Fibroblast of lung (primary cell): ENCODE results near the gene HES1. TPM values are rescaled to one million over a fixed set of nuclear protein-coding genes. Genes with fewer than 3 reads are reported as not detected.

Source experiments
- DNase-seq, 2 donors: peaks; one replicate each; pipeline versions ENCODE4 v3.0.0 to v3.0.0-alpha.2; 2010; ENCODE audit warnings: low read depth in 2 of 2
- H2AFZ ChIP-seq: 2 replicates; pipeline ENCODE4 v1.5.1; 2012; ENCODE audit warnings: low read length, control low read depth, inconsistent platforms
- H3K27ac ChIP-seq: 2 replicates; pipeline ENCODE4 v1.5.1; 2011; ENCODE audit warnings: low read length, control low read depth; ENCODE audit not compliant: insufficient read depth
- H3K27me3 ChIP-seq: 2 replicates; pipeline ENCODE4 v1.5.1; 2011; ENCODE audit warnings: mild to moderate bottlenecking, low read length; ENCODE audit not compliant: control insufficient read depth, insufficient read depth
- H3K36me3 ChIP-seq: 2 replicates; pipeline ENCODE4 v1.5.1; 2011; ENCODE audit warnings: low read length; ENCODE audit not compliant: control insufficient read depth, insufficient read depth
- H3K4me1 ChIP-seq: 2 replicates; pipeline ENCODE4 v1.5.1; 2011; ENCODE audit warnings: low read length; ENCODE audit not compliant: control insufficient read depth, insufficient read depth; ENCODE audit errors: extremely low read depth
- H3K4me2 ChIP-seq: 2 replicates; pipeline ENCODE4 v1.5.1; 2011; ENCODE audit warnings: low read length, control low read depth; ENCODE audit not compliant: insufficient read depth; ENCODE audit errors: extremely low read depth
- H3K4me3 ChIP-seq, 4 experiments: fragments of 200-600 bp in 1 of 4; sonication (generic) in 1 of 4; replicated peaks in 1 of 4; 2 replicates each; pipeline ENCODE4 v1.5.1; 2011 to 2016; ENCODE audit warnings: low read length in 4 of 4, low read depth in 3 of 4, mild to moderate bottlenecking in 3 of 4, control low read depth in 2 of 4, inconsistent platforms in 1 of 4, mixed read lengths in 1 of 4; ENCODE audit not compliant: insufficient read depth in 1 of 4; ENCODE audit errors: control extremely low read depth in 1 of 4
- H3K79me2 ChIP-seq: 2 replicates; pipeline ENCODE4 v1.5.1; 2012; ENCODE audit warnings: mild to moderate bottlenecking, low read length, inconsistent platforms; ENCODE audit not compliant: control insufficient read depth, insufficient read depth
- H3K9ac ChIP-seq: 2 replicates; pipeline ENCODE4 v1.5.1; 2011; ENCODE audit warnings: mild to moderate bottlenecking, low read length, control low read depth; ENCODE audit not compliant: insufficient read depth
- H3K9me3 ChIP-seq: 2 replicates; pipeline ENCODE4 v1.5.1; 2012; ENCODE audit warnings: low read depth, low read length; ENCODE audit not compliant: control insufficient read depth, insufficient read depth
- H4K20me1 ChIP-seq: 2 replicates; pipeline ENCODE4 v1.5.1; 2011; ENCODE audit warnings: low read length; ENCODE audit not compliant: control insufficient read depth, insufficient read depth; ENCODE audit errors: extremely low read depth
- CTCF ChIP-seq, 2 donors: IDR thresholded peaks in 1 of 2; conservative IDR thresholded peaks in 1 of 2; 1 replicate in 1 of 2; 2 replicates in 1 of 2; pipeline ENCODE4 v1.5.1; 2011 to 2012; ENCODE audit warnings: low read length in 2 of 2, control low read depth in 1 of 2, inconsistent platforms in 1 of 2, low read depth in 1 of 2, mild to moderate bottlenecking in 1 of 2
- EZH2 ChIP-seq: IDR thresholded peaks from 2 replicates; pipeline ENCODE4 v1.5.1; 2012; ENCODE audit warnings: low read length, control low read depth, mild to moderate bottlenecking; ENCODE audit errors: missing control alignments
- polyA plus RNA-seq, 2 donors: library from polyadenylated mRNA; depleted of rRNA in 1 of 2; stranded (reverse) in 1 of 2; unstranded in 1 of 2; fragments of >200 nt; gene quantifications; 2 replicates each; pipeline ENCODE4 v1.2.1, GENCODE V29; 2011 to 2012; ENCODE audit warnings: missing spikeins in 1 of 2
- total RNA-seq: library from RNA; depleted of rRNA; stranded (reverse); fragments of >200 nt; gene quantifications from 2 replicates; pipeline ENCODE4 v1.2.1, GENCODE V29; 2014

The HES1 gene
- total and polyA plus RNA-seq, 2 donors (not counting 1 experiment from before 2014, with no cell fraction given): 0.17 to 1.2 TPM

- peak in 1 of 2 donors; percentile 51 for DNase-seq
- Histone ChIP-seq H3K27ac (no peak overlapping the region), H4K20me1 (no peaks in the 10 kb centered on the region), H3K36me3 (no peaks in the 10 kb centered on the region), H3K9ac (no peak overlapping the region), H3K4me1 (no peaks in the 10 kb centered on the region), H3K9me3 (no peaks in the 10 kb centered on the region), H2AFZ (no peak overlapping the region), H3K27me3 (peaks cover 3% of the 10 kb centered on the region), H3K4me2 (no peak overlapping the region), H3K79me2 (no peaks in the 10 kb centered on the region), H3K4me3 (no peak overlapping the region)
- no peak for TF ChIP-seq CTCF (conservative IDR thresholded peaks at IDR 0.05 in 1 of 2, IDR thresholded peaks at IDR 0.05 in 1 of 2; ENCODE audit: low read depth in 1 of 2, low read length in 2 of 2)
- TF ChIP-seq EZH2: no peak
Measured at GRCh38 chr3:194112120-194113106, 23.5 kb upstream of the HES1 start.

- H3K4me3 ChIP-seq: no peak overlapping the region
- H3K36me3 ChIP-seq: no peaks in the 10 kb centered on the region
- peaks cover 6% of the 10 kb centered on the region for H3K27me3 ChIP-seq
- H2AFZ ChIP-seq: no peak overlapping the region
- no peaks in the 10 kb centered on the region for H3K79me2 ChIP-seq
- H3K4me1 ChIP-seq: no peaks in the 10 kb centered on the region
- H3K4me2 ChIP-seq: no peak overlapping the region
- no peaks in the 10 kb centered on the region for H4K20me1 ChIP-seq
- no peak overlapping the region for H3K27ac ChIP-seq
- TF ChIP-seq EZH2: no peak
- no peak for TF ChIP-seq CTCF (conservative IDR thresholded peaks at IDR 0.05 in 1 of 2, IDR thresholded peaks at IDR 0.05 in 1 of 2; ENCODE audit: low read depth in 1 of 2, low read length in 2 of 2)
- DNase-seq: no peak
- H3K9ac ChIP-seq: no peak overlapping the region
- no peaks in the 10 kb centered on the region for H3K9me3 ChIP-seq
Measured at GRCh38 chr3:194114123-194114522, 21.8 kb upstream of the HES1 start.

- no peaks in the 10 kb centered on the region for H3K9me3 ChIP-seq
- H4K20me1 ChIP-seq: no peaks in the 10 kb centered on the region
- H3K79me2 ChIP-seq: no peaks in the 10 kb centered on the region
- peaks cover 6% of the 10 kb centered on the region for H3K27me3 ChIP-seq
- H2AFZ ChIP-seq: no peak overlapping the region
- H3K4me2 ChIP-seq: no peak overlapping the region
- DNase-seq: no peak
- H3K4me1 ChIP-seq: no peaks in the 10 kb centered on the region
- H3K36me3 ChIP-seq: no peaks in the 10 kb centered on the region
- no peak overlapping the region for H3K4me3 ChIP-seq
- no peak overlapping the region for H3K9ac ChIP-seq
- TF ChIP-seq EZH2 (no peak), CTCF (conservative IDR thresholded peaks at IDR 0.05 in 1 of 2, IDR thresholded peaks at IDR 0.05 in 1 of 2; ENCODE audit: low read depth in 1 of 2, low read length in 2 of 2) (no peak)
- no peak overlapping the region for H3K27ac ChIP-seq
Measured at GRCh38 chr3:194117104-194117845, 18.7 kb upstream of the HES1 start.
